ENCODE results near the gene OR2AT4.
"Not testable (repeated sequence)": the region's sequence is repeated elsewhere in the genome, so short reads cannot be mapped to it uniquely, and the experiment has no call there.

DNA sequence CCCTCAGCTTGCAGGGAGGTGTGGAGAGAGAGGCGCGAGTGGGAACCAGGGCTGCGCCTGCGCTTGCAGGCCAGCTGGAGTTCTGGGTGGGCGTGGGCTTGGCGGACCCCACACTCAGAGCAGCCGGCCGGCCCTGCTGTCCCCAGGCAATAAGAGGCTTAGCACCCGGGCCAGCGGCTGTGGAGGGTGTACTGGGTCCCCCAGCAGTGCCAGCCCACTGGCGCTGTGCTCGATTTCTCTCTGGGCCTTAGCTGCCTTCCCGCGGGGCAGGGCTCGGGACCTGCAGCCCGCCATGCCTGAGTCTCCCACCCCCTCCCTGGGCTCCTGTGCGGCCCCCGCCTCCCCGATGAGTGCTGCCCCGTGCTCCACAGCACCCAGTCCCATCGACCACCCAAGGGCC lies 1.5 kb upstream of the OR2AT4 start:
- TF ChIP-seq, protein P1, sequence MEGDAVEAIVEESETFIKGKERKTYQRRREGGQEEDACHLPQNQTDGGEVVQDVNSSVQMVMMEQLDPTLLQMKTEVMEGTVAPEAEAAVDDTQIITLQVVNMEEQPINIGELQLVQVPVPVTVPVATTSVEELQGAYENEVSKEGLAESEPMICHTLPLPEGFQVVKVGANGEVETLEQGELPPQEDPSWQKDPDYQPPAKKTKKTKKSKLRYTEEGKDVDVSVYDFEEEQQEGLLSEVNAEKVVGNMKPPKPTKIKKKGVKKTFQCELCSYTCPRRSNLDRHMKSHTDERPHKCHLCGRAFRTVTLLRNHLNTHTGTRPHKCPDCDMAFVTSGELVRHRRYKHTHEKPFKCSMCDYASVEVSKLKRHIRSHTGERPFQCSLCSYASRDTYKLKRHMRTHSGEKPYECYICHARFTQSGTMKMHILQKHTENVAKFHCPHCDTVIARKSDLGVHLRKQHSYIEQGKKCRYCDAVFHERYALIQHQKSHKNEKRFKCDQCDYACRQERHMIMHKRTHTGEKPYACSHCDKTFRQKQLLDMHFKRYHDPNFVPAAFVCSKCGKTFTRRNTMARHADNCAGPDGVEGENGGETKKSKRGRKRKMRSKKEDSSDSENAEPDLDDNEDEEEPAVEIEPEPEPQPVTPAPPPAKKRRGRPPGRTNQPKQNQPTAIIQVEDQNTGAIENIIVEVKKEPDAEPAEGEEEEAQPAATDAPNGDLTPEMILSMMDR (IDR thresholded peaks at IDR 0.05; ENCODE audit: low read length) = not testable (repeated sequence)
- not testable (repeated sequence) for TF ChIP-seq EZH2 (optimal IDR thresholded peaks at IDR 0.05; ENCODE audit: low read depth, low read length)

All from MM.1S (cell line).